ENCODE measurements around the gene CDH1.

GRCh38 chr16:68698091-68698490, 39.0 kb upstream of the CDH1 start:
- TF ChIP-seq POLR2A (IDR thresholded peaks at IDR 0.05): no peak
- TF ChIP-seq, protein P1, sequence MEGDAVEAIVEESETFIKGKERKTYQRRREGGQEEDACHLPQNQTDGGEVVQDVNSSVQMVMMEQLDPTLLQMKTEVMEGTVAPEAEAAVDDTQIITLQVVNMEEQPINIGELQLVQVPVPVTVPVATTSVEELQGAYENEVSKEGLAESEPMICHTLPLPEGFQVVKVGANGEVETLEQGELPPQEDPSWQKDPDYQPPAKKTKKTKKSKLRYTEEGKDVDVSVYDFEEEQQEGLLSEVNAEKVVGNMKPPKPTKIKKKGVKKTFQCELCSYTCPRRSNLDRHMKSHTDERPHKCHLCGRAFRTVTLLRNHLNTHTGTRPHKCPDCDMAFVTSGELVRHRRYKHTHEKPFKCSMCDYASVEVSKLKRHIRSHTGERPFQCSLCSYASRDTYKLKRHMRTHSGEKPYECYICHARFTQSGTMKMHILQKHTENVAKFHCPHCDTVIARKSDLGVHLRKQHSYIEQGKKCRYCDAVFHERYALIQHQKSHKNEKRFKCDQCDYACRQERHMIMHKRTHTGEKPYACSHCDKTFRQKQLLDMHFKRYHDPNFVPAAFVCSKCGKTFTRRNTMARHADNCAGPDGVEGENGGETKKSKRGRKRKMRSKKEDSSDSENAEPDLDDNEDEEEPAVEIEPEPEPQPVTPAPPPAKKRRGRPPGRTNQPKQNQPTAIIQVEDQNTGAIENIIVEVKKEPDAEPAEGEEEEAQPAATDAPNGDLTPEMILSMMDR (IDR thresholded peaks at IDR 0.05 in 8 of 11, conservative IDR thresholded peaks at IDR 0.05 in 3 of 11): no peak
- TF ChIP-seq POLR2AphosphoS5 (IDR thresholded peaks at IDR 0.05): no peak

Measured in spleen (tissue), 7 donors.